Measurements from ENCODE around the gene PHACTR4.

PHACTR4 gene

GRCh38 chr1:28328228-28328648, 41.3 kb upstream of the PHACTR4 start:
- H3K4me3 ChIP-seq (ENCODE audit: low read depth, low read length), result peak overlapping the region; percentile 92
- TF ChIP-seq MAX (IDR thresholded peaks at IDR 0.05; ENCODE audit: low read depth, low read length) (no peak), CTCF (IDR thresholded peaks at IDR 0.05; ENCODE audit: low read depth, low read length) (no peak), POLR2A (IDR thresholded peaks at IDR 0.05; ENCODE audit: extremely low read depth, insufficient read length) (no peak), MYC (IDR thresholded peaks at IDR 0.05; ENCODE audit: low read depth, low read length) (no peak)
- peak; percentile 35 for DNase-seq (ENCODE audit: low read depth)

- DNase-seq (ENCODE audit: low read depth), result peak; percentile 58
- TF ChIP-seq CTCF (IDR thresholded peaks at IDR 0.05; ENCODE audit: low read depth, low read length) (no peak), MAX (IDR thresholded peaks at IDR 0.05; ENCODE audit: low read depth, low read length) (no peak), MYC (IDR thresholded peaks at IDR 0.05; ENCODE audit: low read depth, low read length) (no peak), POLR2A (IDR thresholded peaks at IDR 0.05; ENCODE audit: extremely low read depth, insufficient read length) (no peak)
- H3K4me3 ChIP-seq (ENCODE audit: low read depth, low read length), result peak overlapping the region; percentile 92
Observed at GRCh38 chr1:28329395-28330153, 40.0 kb upstream of the PHACTR4 start.

GRCh38 chr1:28338897-28339296, 30.6 kb upstream of the PHACTR4 start:
- TF ChIP-seq MYC (IDR thresholded peaks at IDR 0.05; ENCODE audit: low read depth, low read length) (no peak), CTCF (IDR thresholded peaks at IDR 0.05; ENCODE audit: low read depth, low read length) (no peak), POLR2A (IDR thresholded peaks at IDR 0.05; ENCODE audit: extremely low read depth, insufficient read length) (no peak), MAX (IDR thresholded peaks at IDR 0.05; ENCODE audit: low read depth, low read length) (no peak)
- H3K4me3 ChIP-seq (ENCODE audit: low read depth, low read length), result no peak overlapping the region
- DNase-seq (ENCODE audit: low read depth), result no peak

GRCh38 chr1:28339551-28339950, 30.0 kb upstream of the PHACTR4 start:
- no peak for TF ChIP-seq CTCF (IDR thresholded peaks at IDR 0.05; ENCODE audit: low read depth, low read length)
- no peak for TF ChIP-seq MYC (IDR thresholded peaks at IDR 0.05; ENCODE audit: low read depth, low read length)
- no peak for TF ChIP-seq MAX (IDR thresholded peaks at IDR 0.05; ENCODE audit: low read depth, low read length)
- TF ChIP-seq POLR2A (IDR thresholded peaks at IDR 0.05; ENCODE audit: extremely low read depth, insufficient read length), result no peak
- no peak for DNase-seq (ENCODE audit: low read depth)
- no peak overlapping the region for H3K4me3 ChIP-seq (ENCODE audit: low read depth, low read length)

GRCh38 chr1:28340221-28340974, 29.1 kb upstream of the PHACTR4 start:
- no peak overlapping the region for H3K4me3 ChIP-seq (ENCODE audit: low read depth, low read length)
- no peak for DNase-seq (ENCODE audit: low read depth)
- TF ChIP-seq POLR2A (IDR thresholded peaks at IDR 0.05; ENCODE audit: extremely low read depth, insufficient read length) (no peak), CTCF (IDR thresholded peaks at IDR 0.05; ENCODE audit: low read depth, low read length) (no peak), MYC (IDR thresholded peaks at IDR 0.05; ENCODE audit: low read depth, low read length) (no peak)
